ENCODE data around the gene NINJ1. TPM values are rescaled to one million over a fixed set of nuclear protein-coding genes. Genes with fewer than 3 reads are reported as not detected.

Gene NINJ1
- total RNA-seq, 4 donors from 2014 or later: 58.8 to 81.6 (median 75.2) TPM

DNA sequence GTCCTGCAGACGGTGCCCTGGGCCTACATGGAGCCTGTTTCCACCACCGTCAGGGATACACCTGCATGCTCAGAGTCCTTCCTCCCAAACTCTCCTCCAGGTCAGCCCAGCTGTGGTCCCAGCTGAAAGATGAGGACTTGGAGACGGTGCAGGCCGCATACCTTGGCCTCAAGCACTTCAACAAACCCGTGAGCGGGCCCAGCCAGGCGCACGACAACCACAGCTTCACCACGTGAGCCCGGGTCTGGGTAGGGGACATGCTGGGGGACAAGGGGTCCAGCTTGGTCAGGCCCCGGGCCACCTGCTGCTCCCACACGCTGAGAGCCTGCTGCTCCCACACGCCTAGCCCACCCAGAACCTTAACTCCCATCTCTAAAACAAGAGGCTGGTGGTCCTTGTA, 54.7 kb downstream of the NINJ1 start:
- no peak overlapping the region for H3K4me3 ChIP-seq
- no peak for ATAC-seq
- H3K27ac ChIP-seq: no peak overlapping the region
- TF ChIP-seq, protein P1, sequence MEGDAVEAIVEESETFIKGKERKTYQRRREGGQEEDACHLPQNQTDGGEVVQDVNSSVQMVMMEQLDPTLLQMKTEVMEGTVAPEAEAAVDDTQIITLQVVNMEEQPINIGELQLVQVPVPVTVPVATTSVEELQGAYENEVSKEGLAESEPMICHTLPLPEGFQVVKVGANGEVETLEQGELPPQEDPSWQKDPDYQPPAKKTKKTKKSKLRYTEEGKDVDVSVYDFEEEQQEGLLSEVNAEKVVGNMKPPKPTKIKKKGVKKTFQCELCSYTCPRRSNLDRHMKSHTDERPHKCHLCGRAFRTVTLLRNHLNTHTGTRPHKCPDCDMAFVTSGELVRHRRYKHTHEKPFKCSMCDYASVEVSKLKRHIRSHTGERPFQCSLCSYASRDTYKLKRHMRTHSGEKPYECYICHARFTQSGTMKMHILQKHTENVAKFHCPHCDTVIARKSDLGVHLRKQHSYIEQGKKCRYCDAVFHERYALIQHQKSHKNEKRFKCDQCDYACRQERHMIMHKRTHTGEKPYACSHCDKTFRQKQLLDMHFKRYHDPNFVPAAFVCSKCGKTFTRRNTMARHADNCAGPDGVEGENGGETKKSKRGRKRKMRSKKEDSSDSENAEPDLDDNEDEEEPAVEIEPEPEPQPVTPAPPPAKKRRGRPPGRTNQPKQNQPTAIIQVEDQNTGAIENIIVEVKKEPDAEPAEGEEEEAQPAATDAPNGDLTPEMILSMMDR (IDR thresholded peaks at IDR 0.05): no peak
- TF ChIP-seq POLR2AphosphoS5 (IDR thresholded peaks at IDR 0.05) (no peak), POLR2A (IDR thresholded peaks at IDR 0.05) (no peak)
- no peaks in the 10 kb centered on the region for H3K9me3 ChIP-seq
- no CpG with 5 or more reads among the region's 13 CpGs for WGBS, 2 donors (ENCODE audit: low coverage in 1 of 2)
- H3K4me1 ChIP-seq: no peaks in the 10 kb centered on the region
- no peaks in the 10 kb centered on the region for H3K36me3 ChIP-seq
- no peaks in the 10 kb centered on the region for H3K27me3 ChIP-seq

DNA sequence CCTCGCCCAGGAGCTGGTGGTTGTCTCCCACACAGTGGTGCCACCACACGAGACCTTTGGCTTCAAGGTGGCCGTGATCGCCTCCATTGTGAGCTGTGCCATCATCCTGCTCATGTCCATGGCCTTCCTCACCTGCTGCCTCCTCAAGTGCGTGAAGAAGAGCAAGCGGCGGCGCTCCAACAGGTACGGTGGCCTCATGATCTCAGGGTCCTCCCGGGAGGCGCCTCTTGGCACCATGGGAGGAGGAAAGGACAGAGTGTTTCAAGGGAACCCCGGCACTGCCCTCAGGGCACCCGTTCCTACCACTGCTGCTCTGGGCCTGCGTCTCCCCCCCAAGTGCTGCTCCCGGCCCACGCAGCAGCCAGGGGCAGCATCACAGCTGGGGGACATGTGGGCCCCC, 56.2 kb downstream of the NINJ1 start:
- no peaks in the 10 kb centered on the region for H3K9me3 ChIP-seq
- WGBS, 2 donors (ENCODE audit: low coverage in 1 of 2): 93 to 100% methylated on average over 3 of the region's 16 CpGs
- no peaks in the 10 kb centered on the region for H3K36me3 ChIP-seq
- ATAC-seq: no peak
- H3K4me3 ChIP-seq: no peak overlapping the region
- H3K27ac ChIP-seq: no peak overlapping the region
- TF ChIP-seq POLR2AphosphoS5 (IDR thresholded peaks at IDR 0.05) (no peak), POLR2A (IDR thresholded peaks at IDR 0.05) (no peak), EP300 (IDR thresholded peaks at IDR 0.05) (no peak)
- TF ChIP-seq, protein P1 (IDR thresholded peaks at IDR 0.05): no peak
- H3K27me3 ChIP-seq: no peaks in the 10 kb centered on the region
- peaks cover 0 to 9% (median 2%) of the 10 kb centered on the region in 3 donors for H3K4me1 ChIP-seq

- Histone ChIP-seq H3K36me3 (no peaks in the 10 kb centered on the region), H3K27ac (no peak overlapping the region), H3K4me1 (peaks cover 0 to 14% (median 6%) of the 10 kb centered on the region in 3 donors), H3K9me3 (no peaks in the 10 kb centered on the region), H3K27me3 (no peaks in the 10 kb centered on the region), H3K4me3 (no peak overlapping the region)
- ATAC-seq: no peak
- TF ChIP-seq EP300 (IDR thresholded peaks at IDR 0.05): no peak
- WGBS, 2 donors (ENCODE audit: low coverage in 1 of 2): no CpG with 5 or more reads among the region's 1 CpG
Observed at GRCh38 chr9:93077367-93077766, 56.7 kb downstream of the NINJ1 start.

- Histone ChIP-seq H3K36me3 (no peaks in the 10 kb centered on the region), H3K27ac (no peak overlapping the region), H3K4me3 (no peak overlapping the region), H3K9me3 (no peaks in the 10 kb centered on the region), H3K4me1 (peaks cover 0 to 20% (median 9%) of the 10 kb centered on the region in 3 donors), H3K27me3 (no peaks in the 10 kb centered on the region)
- no peak for ATAC-seq
- TF ChIP-seq POLR2AphosphoS5 (IDR thresholded peaks at IDR 0.05) (no peak), POLR2A (IDR thresholded peaks at IDR 0.05) (no peak), EP300 (IDR thresholded peaks at IDR 0.05) (no peak)
- TF ChIP-seq, protein P1 (IDR thresholded peaks at IDR 0.05): no peak
- 100% methylated on average over 2 of the region's 2 CpGs; no CpG with 5 or more reads in 1 of the 2 donors for WGBS, 2 donors (ENCODE audit: low coverage in 1 of 2)
Observed at GRCh38 chr9:93076792-93077128, 57.3 kb downstream of the NINJ1 start.

DNA sequence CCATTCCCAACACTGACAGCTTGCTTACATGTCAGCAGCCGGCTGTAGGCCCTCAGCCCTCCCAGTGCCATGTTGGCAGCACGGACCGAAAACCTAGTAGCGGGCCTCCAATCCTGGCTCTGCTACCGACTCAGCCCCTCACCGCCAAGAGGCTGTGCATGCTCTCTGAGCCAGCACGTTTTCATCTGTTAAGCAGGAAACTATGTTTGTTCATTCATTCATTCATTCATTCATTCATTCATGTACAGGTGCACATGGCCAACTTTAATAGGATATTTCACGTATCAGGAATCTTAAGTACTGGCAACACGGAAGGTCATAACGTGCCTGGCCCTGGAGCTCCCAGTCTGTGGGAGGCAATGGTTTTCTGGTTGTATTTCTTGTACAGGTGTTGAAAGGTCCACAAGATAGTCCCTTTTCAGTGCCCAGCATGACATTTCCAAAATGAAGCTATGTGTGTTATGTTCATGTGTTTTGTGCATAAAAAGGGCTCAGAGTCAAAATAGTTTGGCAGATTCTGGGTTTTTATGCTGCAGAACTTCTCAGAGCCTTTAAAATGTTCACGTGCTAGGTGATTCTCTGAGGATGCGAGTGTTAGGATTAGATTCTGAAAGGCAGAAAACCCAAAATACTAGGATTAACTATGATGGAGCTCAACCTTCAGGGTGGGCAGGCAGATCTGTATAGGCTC, 57.8 kb downstream of the NINJ1 start:
- H3K9me3 ChIP-seq: no peaks in the 10 kb centered on the region
- no peaks in the 10 kb centered on the region for H3K27me3 ChIP-seq
- no peak overlapping the region for H3K4me3 ChIP-seq
- no peak for TF ChIP-seq POLR2AphosphoS5 (IDR thresholded peaks at IDR 0.05)
- TF ChIP-seq EP300 (IDR thresholded peaks at IDR 0.05): no peak
- TF ChIP-seq, protein P1 (IDR thresholded peaks at IDR 0.05): no peak
- TF ChIP-seq POLR2A (IDR thresholded peaks at IDR 0.05): no peak
- no peak overlapping the region for H3K27ac ChIP-seq
- WGBS, 2 donors (ENCODE audit: low coverage in 1 of 2): 91 to 98% methylated on average over 7 to 12 of the region's 12 CpGs
- H3K4me1 ChIP-seq: peaks cover 0 to 25% (median 9%) of the 10 kb centered on the region in 3 donors
- no peak for ATAC-seq
- H3K36me3 ChIP-seq: no peaks in the 10 kb centered on the region
